T-helper 9 cell (primary cell): Measurements from ENCODE around the gene CCR9.

ENCODE experiments used
- DNase-seq: peaks from one replicate; pipeline ENCODE4 v3.0.0-alpha.2; 2020

The CCR9 gene

DNA sequence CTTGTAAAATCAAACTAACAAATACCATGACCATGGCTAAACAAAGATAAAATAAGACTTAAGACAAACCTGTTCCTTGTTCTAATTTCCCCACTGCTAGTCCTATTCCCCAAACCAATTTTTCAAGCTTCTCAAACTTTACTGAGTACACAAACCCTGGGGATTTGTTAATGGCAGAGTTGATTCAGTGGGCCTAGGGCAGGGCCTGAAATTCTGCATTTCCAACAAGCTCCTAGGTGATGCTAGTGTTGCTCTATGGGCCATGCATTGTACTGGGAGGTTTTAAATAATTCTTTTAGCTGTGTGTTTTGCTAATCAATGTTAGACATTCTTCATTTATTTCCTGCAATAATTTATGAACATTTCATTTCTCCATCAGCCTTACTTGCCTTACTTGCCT lies 13.3 kb upstream of the CCR9 start:
- no peak for DNase-seq

GRCh38 chr3:45873638-45874037 lies 12.7 kb upstream of the CCR9 start:
- DNase-seq, result no peak

- no peak for DNase-seq
These were observed 11.5 kb upstream of the CCR9 start for GRCh38 chr3:45874677-45875346.

DNA sequence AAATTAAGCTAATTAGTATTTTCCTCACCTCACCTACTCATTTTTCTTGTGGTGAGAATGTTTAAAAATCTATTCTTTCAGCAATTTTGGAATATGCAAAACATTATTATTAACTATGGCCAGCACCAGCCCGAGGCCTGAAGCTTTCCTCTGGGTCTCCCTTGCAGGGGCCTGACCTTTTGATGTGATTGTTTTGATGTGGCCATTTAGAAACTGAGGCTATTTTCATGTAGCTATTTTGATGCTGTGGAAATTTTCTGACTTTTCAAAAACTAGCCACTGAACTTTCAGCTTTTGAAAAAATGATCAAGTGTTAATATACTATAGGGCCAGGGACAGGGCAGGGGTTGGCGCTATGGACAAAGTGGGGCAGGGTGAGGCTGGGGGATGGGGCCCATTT lies 8.2 kb upstream of the CCR9 start:
- DNase-seq, result no peak

GRCh38 chr3:45880725-45881077 lies 5.6 kb upstream of the CCR9 start:
- no peak for DNase-seq

- DNase-seq, result no peak
These were observed 5.0 kb upstream of the CCR9 start for GRCh38 chr3:45881078-45882022.

DNA sequence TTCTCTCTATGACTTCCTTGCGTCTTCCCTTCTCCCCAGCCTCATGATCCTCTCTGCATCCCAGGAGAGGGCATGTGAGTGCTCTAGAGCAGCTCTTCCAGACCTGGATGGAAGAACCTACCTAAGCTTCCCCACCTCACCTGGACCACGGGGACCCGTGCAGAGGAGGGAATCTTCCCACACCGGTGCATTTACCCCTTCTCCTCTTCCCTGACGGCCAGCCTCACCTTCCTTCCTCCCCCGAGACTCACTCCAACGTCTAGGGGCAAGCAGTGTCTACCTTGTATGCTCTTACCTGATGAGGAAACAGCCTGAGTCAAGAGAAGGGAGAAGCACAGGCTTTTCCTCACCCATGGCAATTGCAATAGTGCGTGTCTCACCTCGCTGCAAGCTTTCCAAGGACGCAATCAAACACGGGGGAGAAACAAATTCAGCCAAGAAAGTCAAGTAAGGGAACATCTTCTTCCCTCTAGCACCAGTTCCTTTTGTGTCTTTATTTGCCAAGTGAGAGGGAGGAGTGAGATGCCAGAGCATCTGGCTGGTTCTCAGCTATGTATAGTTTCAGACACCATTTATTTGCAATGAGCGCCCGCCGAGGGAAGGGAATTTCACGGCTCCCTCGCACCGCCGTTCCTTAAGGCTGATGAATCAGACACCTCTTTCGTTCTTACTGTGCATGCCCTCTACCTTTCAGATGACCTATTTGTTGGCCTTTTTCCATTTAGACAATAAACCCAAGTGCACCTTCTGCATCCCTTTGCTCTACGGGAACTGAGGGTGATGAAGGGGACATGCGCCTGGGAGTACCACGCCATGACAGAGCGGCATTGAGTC lies 1.8 kb upstream of the CCR9 start:
- DNase-seq, result no peak

DNA sequence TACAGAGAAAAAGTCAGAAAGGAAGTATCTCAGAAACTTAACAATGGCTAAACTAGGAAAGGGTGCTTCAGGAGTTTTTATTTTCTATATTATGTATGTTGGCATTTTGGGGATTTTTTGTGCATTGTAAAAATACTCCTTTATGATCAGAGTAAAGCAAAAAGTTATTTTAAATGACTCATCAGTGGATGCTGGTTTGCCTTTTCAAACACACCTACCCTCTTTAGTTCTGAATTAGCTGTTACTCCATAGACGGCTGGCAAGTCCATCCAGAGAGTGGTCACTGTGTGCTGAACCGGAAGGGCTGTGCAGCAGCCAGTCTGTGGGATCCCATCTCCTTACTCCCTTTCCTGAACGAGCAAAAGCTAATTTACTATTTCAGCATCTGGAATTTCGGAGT lies 942 bp downstream of the CCR9 start:
- DNase-seq, result no peak

DNA sequence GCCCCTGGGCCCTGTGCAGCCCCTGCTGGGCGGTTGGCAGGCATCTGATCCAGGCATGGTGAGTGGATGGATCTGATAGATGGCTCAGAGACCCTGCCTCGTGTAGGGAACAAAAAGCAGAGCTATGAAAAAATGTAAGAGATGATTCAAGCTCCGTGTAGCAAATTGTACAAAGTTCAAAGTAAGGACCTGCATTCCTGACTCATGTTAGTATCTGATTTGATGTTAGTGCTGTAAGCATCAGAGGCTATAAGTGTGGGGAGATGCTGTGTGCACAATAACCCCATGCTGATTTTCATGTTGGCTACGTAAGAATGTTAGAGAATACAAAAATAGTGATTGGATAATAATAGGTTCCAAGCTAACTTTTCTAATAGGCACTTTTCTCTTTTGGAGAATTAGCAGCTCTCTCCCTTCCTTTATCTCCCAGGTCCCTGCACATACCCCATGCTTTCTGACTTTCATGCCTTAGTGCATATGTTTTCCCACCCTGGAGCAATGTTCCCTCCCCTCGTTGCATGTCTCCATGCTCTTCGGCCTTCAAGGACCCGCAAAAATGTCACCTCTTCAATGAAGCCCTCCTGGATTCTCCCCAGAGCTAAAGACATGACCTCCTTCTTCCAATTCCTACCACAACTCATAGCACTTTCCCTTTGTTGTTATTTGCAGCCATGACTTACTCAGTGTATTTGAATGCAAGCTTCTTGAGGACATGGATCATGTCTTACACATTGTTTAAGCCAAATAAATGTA lies 1.6 kb downstream of the CCR9 start:
- DNase-seq, result no peak

GRCh38 chr3:45889337-45889736 lies 3.0 kb downstream of the CCR9 start:
- DNase-seq, result no peak

- DNase-seq, result no peak
These were observed 4.1 kb downstream of the CCR9 start for GRCh38 chr3:45890405-45890804.

GRCh38 chr3:45892161-45892560 lies 5.8 kb downstream of the CCR9 start:
- DNase-seq, result no peak

DNA sequence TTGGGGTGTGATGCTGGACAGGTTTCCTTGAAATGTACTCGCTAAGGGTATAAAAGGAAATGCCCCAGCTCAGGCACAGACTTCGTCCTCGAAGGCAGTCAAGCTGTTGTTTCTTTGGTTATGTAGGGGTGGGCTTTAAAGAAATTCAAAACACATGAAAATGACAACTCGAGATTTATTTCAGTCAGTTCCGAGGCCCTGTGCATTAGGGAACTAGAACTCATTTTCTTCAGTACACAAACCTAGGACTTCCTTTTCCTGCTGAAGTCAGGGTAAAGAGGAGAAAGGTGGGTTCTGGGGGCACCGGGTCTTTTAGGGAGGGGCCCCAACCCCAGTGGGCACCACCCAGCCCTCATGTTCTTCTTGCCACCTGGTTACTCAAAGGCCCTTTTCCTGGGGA lies 7.7 kb downstream of the CCR9 start:
- no peak for DNase-seq

- DNase-seq, result no peak
These were observed 9.5 kb downstream of the CCR9 start for GRCh38 chr3:45895686-45896468.

GRCh38 chr3:45896956-45897355 lies 10.6 kb downstream of the CCR9 start:
- DNase-seq, result no peak

GRCh38 chr3:45904931-45905330 lies 18.6 kb downstream of the CCR9 start:
- no peak for DNase-seq

- no peak for DNase-seq
These were observed 19.4 kb downstream of the CCR9 start for GRCh38 chr3:45905755-45906154.

DNA sequence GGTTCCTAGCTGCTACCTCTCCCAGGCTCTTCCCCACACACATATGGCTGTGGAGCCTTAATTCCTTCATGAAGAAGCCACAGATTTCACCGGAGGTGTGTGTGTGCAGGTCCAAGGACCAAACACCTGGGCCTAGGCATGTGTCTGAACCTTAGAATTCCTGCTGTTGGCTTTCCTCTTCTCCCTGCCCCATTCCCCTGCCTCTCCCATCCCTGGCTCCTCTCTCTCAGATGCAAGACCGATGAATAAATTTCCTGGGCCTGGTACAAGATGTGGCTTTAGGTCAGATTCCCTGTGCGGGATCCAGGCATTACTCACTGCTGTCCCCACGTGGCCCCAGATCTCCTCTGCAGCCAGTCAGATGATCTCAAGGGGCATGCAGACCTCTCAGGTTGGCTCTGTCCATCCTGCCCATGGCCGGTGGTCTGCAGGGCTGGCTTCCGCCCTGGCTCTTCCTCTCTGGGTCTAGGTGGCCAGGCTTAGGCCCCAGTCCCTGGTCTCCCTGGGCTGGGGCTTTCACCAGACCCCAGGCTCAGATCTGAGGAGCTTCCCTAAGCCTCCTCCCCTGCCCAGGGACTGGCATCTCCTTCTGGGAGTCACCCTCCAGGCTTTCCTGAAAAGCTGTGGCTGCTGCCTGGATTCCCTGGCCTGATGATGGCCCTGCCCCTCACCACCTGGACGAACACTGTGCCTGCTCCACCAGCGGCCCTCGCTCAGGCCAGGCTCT lies 20.5 kb downstream of the CCR9 start:
- DNase-seq, result no peak

DNA sequence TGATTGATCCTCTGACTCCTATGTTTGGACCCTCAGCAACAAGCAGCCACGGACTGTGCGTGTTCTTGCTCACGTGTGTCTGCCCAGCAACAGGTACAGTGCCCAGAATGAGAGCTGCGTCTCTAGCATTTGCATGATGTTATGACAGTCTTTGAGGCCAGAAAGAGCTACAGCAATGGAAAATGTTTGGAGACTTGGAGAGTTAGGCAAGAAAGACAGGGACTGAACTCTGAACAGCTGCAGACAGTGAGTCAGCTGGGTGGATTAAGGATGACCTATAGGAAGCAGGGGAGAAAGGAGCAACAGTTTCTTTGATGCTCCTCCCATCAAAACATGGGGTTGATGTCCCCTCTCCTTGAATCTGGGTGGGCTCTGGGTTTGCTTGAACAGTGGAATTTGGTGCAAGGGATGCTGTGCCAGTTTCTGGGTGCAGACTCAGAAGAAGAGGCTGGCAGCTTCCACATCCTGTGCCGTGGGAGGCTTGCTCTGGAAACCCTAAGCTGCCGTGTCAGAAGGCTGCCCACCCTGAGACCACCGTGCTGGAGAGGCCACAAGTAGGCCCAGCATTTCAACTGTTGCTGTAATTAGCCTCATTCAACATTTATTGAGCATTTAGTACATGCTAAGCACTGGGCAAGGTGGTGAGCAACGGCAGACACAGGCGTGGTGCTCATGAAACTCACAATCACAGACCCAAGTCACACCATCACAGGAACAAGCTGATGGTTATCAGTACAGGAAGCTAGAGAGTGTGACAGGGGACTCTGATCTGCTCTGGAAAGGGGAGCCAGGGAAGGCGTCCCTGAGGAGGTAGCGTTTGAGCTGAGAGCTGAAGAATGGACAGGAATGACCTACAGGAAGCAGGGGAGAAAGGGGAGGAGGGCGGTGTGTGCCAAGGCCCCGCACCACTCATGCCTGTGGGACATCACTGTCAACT lies 21.7 kb downstream of the CCR9 start:
- no peak for DNase-seq

- no peak for DNase-seq
These were observed 22.4 kb downstream of the CCR9 start for GRCh38 chr3:45908761-45909160.
